Transverse colon (tissue), 4 donors: ENCODE measurements around the gene STX10. TPM values are rescaled to one million over a fixed set of nuclear protein-coding genes. Genes with fewer than 3 reads are reported as not detected.

Source experiments
- DNase-seq: peaks from one replicate; pipeline ENCODE4 v3.0.0-alpha.2; 2019
- H3K27ac ChIP-seq, 4 donors: fragments of 200-600 bp; sonication (generic); 2 replicates each; pipeline ENCODE4 v1.5.1; 2016 to 2018; ENCODE audit warnings: inconsistent platforms in 4 of 4
- H3K27me3 ChIP-seq: fragments of 200-600 bp; sonication (generic); 2 replicates; pipeline ENCODE4 v1.5.1; 2017; ENCODE audit warnings: inconsistent platforms
- H3K36me3 ChIP-seq, 4 donors: fragments of 200-600 bp; sonication (generic); 2 replicates each; pipeline ENCODE4 v1.5.1; 2017 to 2019; ENCODE audit warnings: inconsistent platforms in 4 of 4
- H3K4me1 ChIP-seq, 4 donors: fragments of 200-600 bp; sonication (generic); 2 replicates each; pipeline ENCODE4 v1.5.1; 2017 to 2020; ENCODE audit warnings: inconsistent platforms in 4 of 4
- H3K4me3 ChIP-seq, 4 donors: fragments of 200-600 bp; sonication (generic); 1 replicate in 1 of 4; 2 replicates in 3 of 4; pipeline versions ENCODE4 v1.5.1 to v1.6.1; 2017 to 2019; ENCODE audit warnings: inconsistent platforms in 4 of 4
- H3K9me3 ChIP-seq, 2 donors: fragments of 200-600 bp; sonication (generic); 2 replicates each; pipeline ENCODE4 v1.5.1; 2017 to 2019; ENCODE audit warnings: inconsistent platforms in 2 of 2
- EP300 ChIP-seq: sonication (generic); formaldehyde crosslinking; IDR thresholded peaks from one replicate; pipeline ENCODE4 v1.6.1; 2017; ENCODE audit warnings: antibody characterized with exemption, low read depth
- POLR2A ChIP-seq: fragments of 450-650 bp; IDR thresholded peaks from one replicate; pipeline ENCODE4 v1.6.1; 2016; ENCODE audit warnings: antibody characterized with exemption, mild to moderate bottlenecking, moderate library complexity
- POLR2AphosphoS5 ChIP-seq, 3 donors: sonication (generic); formaldehyde crosslinking; IDR thresholded peaks; one replicate each; pipeline ENCODE4 v1.6.1; 2016; ENCODE audit warnings: antibody characterized with exemption in 3 of 3
- WGBS, 2 donors: methylation state at CpG; one replicate each; pipeline ENCODE4 v1.1.5; 2018; ENCODE audit warnings: low coverage in 1 of 2; 5-methylcytosine and 5-hydroxymethylcytosine counted together
- in situ Hi-C, 4 donors: fragments of 200-750 bp; cut with MboI; loops; one replicate each; pipeline versions ENCODE4 v1.15.0 to v1.15.1; 2017; ENCODE audit warnings: low sequenced_read_pairs in 3 of 4, low pct_ligation_motif_present in 1 of 4, low pct_unique_long_range_greater_than_20kb in 1 of 4
- intact Hi-C: fragments of 100-400 bp; cut with DNase I; formaldehyde crosslinking; loops from one replicate; pipeline ENCODE4 v1.15.1; 2023; ENCODE audit warnings: low total_unique reads
- total RNA-seq, 4 donors: library from RNA; depleted of rRNA; stranded (reverse); fragments of >200 nt; gene quantifications; one replicate each; pipeline ENCODE4 v1.1.0, GENCODE V29; 2016
- TF ChIP-seq, protein P1 (sequence below), 5 experiments: fragments of 200-600 bp in 3 of 5; fragments of 450-650 bp in 2 of 5; sonication (generic) in 3 of 5; IDR thresholded peaks; 1 replicate in 2 of 5; 2 replicates in 3 of 5; pipeline ENCODE4 v1.5.1; 2016 to 2017; ENCODE audit warnings: antibody characterized with exemption in 5 of 5, inconsistent platforms in 3 of 5, mild to moderate bottlenecking in 2 of 5, moderate library complexity in 1 of 5

Gene STX10
- total RNA-seq, 4 donors from 2014 or later = 69.7 to 164 (median 84.2) TPM

DNA sequence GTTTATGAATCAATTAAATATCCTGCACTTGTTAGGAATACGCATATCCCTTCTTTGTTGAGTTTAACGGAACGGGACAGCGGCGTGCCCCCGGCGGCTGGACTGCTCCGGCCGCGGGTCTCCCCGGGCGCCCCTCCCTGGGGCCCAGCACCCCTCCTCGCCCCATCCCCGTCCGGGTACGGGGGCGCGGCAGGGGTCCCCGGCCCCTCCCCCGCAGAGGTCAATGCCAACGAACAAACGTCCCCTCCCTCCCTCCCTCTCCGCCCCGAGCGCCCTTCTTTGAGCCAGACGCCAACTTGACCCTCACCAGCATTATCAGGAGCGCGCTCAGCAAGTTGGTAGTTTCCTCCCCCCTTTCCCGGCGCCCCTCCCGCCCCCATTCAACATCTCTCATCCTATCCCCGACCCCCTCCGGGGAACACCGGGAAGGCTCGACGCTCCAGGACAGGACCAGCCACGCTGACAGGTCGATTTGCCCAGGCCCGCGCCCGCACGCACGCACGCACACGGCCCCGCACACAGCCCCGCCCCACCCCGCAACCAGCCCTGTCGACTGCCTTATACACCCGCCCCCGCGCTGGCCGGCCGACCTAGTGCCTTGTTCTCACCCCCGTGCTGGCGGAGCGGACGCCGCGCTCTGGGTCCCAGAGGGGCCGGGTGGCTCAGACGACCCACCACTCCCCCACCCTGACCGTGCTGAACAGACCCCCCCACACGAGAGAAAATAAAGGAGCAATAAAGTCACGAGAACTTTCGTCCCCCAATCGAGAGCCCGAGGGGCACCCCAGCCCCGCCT, 52.5 kb downstream of the STX10 start:
- H3K36me3 ChIP-seq = no peaks in the 10 kb centered on the region
- H3K9me3 ChIP-seq = no peaks in the 10 kb centered on the region
- H3K27ac ChIP-seq = peak overlapping the region; percentile 89 to 93 (median 92)
- H3K27me3 ChIP-seq = no peaks in the 10 kb centered on the region
- TF ChIP-seq, protein P1, sequence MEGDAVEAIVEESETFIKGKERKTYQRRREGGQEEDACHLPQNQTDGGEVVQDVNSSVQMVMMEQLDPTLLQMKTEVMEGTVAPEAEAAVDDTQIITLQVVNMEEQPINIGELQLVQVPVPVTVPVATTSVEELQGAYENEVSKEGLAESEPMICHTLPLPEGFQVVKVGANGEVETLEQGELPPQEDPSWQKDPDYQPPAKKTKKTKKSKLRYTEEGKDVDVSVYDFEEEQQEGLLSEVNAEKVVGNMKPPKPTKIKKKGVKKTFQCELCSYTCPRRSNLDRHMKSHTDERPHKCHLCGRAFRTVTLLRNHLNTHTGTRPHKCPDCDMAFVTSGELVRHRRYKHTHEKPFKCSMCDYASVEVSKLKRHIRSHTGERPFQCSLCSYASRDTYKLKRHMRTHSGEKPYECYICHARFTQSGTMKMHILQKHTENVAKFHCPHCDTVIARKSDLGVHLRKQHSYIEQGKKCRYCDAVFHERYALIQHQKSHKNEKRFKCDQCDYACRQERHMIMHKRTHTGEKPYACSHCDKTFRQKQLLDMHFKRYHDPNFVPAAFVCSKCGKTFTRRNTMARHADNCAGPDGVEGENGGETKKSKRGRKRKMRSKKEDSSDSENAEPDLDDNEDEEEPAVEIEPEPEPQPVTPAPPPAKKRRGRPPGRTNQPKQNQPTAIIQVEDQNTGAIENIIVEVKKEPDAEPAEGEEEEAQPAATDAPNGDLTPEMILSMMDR (IDR thresholded peaks at IDR 0.05) = no peak
- TF ChIP-seq EP300 (no peak), POLR2A (no peak), POLR2AphosphoS5 (IDR thresholded peaks at IDR 0.05) (no peak)
- H3K4me1 ChIP-seq = peaks cover 32 to 73% (median 59%) of the 10 kb centered on the region in 4 donors
- DNase-seq = no peak
- H3K4me3 ChIP-seq = peak overlapping the region; percentile 13 to 49 (median 38)
- 26 to 60% methylated on average over 2 to 33 of the region's 69 CpGs for WGBS, 2 donors
- intact Hi-C loops = loop anchor here (10.0 kb wide), 1 partner anchor 213 kb away; the partner anchor contains the start of genes DNASE2 and KLF1
- in situ Hi-C loops = loop anchor here in 1 of 4 donors (25.0 kb wide), 1 partner anchor 110 kb away; the partner anchor contains the start of gene NFIX

DNA sequence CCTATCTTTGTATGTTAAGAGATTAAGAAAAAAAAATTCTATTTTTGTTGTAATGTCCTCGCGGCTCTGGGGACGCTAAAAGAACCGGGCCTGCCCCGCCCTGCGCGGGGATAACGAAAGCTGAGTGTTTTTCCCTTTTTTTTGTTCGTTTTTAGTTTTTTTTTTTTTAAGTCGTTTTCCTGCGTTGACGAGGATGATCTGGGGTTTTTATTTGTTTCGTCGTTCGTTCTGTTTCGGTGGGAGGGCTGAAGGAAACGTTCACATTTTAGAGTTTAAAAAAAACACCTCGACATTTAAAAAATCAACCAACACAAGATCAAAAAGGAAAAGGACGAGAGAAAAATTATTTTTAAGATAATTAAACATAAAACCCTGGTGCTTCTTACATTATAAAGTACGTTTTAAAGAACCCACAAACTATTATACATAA, 53.1 kb downstream of the STX10 start:
- no peaks in the 10 kb centered on the region for H3K27me3 ChIP-seq
- H3K27ac ChIP-seq = peak overlapping the region; percentile 89 to 93 (median 92)

DNA sequence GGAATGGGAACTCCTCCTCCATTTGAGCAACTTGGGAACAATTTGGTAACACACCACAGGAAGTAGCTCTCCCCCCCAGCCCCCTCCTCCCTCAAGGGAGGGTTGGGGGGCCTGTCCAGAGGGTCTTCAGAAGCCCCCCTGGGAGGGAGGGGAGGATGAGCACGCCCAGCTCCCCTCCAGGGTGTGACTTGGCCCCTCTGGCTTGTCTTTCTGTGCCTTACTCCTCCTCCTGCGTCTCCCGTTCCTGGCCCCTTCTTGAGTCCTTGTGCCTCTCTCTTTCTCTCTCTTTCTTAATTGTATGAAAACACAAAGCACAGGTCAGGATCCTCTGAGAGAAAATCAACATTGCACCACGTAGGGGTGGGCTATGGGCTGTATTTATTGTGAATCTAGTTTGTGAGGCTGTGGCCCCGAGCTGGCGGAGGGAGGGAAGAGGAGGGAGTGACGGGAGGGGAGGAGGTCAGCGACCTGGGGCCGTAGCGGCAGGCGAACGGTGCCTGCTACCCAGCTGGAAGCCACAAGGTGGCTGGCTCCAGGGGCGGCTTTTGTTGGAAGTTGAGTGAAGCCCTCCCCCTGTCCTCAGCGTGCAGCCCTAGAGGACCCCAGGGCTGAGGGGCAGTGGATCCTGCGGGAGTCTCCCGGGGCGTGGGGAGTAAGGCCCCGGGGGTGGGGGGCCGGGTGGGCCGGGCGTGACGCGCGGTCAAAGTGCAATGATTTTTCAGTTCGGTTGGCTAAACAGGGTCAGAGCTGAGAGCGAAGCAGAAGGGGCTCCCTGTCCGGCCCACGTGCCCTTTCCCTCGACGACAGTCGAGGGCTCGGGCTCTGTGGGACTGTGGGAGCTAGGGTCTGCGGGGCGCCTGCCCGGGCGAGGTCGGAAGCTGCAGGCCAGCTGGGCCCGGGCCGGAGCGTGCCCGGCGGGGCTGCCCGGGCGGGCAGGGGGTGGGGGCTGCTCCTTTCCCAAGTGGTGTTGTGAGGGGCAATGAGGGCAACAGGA, 53.9 kb downstream of the STX10 start:
- Histone ChIP-seq H3K36me3 (no peaks in the 10 kb centered on the region), H3K9me3 (no peaks in the 10 kb centered on the region), H3K4me3 (peak overlapping the region in 2 of 4 donors; percentile 9 to 13), H3K27me3 (no peaks in the 10 kb centered on the region), H3K27ac (peak overlapping the region; percentile 89 to 93 (median 92)), H3K4me1 (peaks cover 34 to 76% (median 57%) of the 10 kb centered on the region in 4 donors)
- no peak for DNase-seq
- WGBS, 2 donors = 63 to 70% methylated on average over 11 to 44 of the region's 44 CpGs
- intact Hi-C loops = loop anchor here (10.0 kb wide), 1 partner anchor 211 kb away; the partner anchor contains the start of genes DNASE2 and KLF1
- TF ChIP-seq POLR2AphosphoS5 (IDR thresholded peaks at IDR 0.05) = no peak
- TF ChIP-seq, protein P1 (IDR thresholded peaks at IDR 0.05) = peak in 1 of 5 experiments; percentile 22
- in situ Hi-C loops = loop anchor here in 1 of 4 donors (25.0 kb wide), 1 partner anchor 109 kb away; the partner anchor contains the start of gene NFIX

More for the DNA sequence above, 53.1 kb downstream of the STX10 start:
- H3K9me3 ChIP-seq = no peaks in the 10 kb centered on the region
- no peak for TF ChIP-seq POLR2A
- TF ChIP-seq, protein P1 (IDR thresholded peaks at IDR 0.05) = no peak
- TF ChIP-seq POLR2AphosphoS5 (IDR thresholded peaks at IDR 0.05) = no peak
- TF ChIP-seq EP300 = no peak
- peak overlapping the region in 2 of 4 donors; percentile 41 to 49 for H3K4me3 ChIP-seq
- intact Hi-C loops = loop anchor here (10.0 kb wide), 1 partner anchor 212 kb away; the partner anchor contains the start of genes DNASE2 and KLF1
- in situ Hi-C loops = loop anchor here in 1 of 4 donors (25.0 kb wide), 1 partner anchor 110 kb away; the partner anchor contains the start of gene NFIX
- DNase-seq = no peak
- peaks cover 32 to 73% (median 57%) of the 10 kb centered on the region in 4 donors for H3K4me1 ChIP-seq
- WGBS, 2 donors = 42 to 57% methylated on average over 20 of the region's 20 CpGs
- no peaks in the 10 kb centered on the region for H3K36me3 ChIP-seq
